Activated CD4-positive, alpha-beta T cell treated with anti-CD3 and anti-CD28 coated beads, Interleukin-2, amount 50 U/mL, for 16 hours (primary cell): Measurements from ENCODE around the gene HNRNPUL1.
"Not testable (repeated sequence)": the region's sequence is repeated elsewhere in the genome, so short reads cannot be mapped to it uniquely, and the experiment has no call there.

Experiments
- DNase-seq: peaks from one replicate; pipeline ENCODE4 v3.0.0-alpha.2; 2020

The HNRNPUL1 gene

GRCh38 chr19:41263850-41264580, at the start of gene HNRNPUL1:
TSS of gene HNRNPUL1 (plus strand) at chr19:41264372. CDS start at chr19:41264504, 132 bp downstream.
- peak; percentile 99 for DNase-seq

- DNase-seq, result no peak
Observed at GRCh38 chr19:41217741-41218140, 46.4 kb upstream of the HNRNPUL1 start.

GRCh38 chr19:41218249-41218614, 45.9 kb upstream of the HNRNPUL1 start:
- DNase-seq, result no peak

DNA sequence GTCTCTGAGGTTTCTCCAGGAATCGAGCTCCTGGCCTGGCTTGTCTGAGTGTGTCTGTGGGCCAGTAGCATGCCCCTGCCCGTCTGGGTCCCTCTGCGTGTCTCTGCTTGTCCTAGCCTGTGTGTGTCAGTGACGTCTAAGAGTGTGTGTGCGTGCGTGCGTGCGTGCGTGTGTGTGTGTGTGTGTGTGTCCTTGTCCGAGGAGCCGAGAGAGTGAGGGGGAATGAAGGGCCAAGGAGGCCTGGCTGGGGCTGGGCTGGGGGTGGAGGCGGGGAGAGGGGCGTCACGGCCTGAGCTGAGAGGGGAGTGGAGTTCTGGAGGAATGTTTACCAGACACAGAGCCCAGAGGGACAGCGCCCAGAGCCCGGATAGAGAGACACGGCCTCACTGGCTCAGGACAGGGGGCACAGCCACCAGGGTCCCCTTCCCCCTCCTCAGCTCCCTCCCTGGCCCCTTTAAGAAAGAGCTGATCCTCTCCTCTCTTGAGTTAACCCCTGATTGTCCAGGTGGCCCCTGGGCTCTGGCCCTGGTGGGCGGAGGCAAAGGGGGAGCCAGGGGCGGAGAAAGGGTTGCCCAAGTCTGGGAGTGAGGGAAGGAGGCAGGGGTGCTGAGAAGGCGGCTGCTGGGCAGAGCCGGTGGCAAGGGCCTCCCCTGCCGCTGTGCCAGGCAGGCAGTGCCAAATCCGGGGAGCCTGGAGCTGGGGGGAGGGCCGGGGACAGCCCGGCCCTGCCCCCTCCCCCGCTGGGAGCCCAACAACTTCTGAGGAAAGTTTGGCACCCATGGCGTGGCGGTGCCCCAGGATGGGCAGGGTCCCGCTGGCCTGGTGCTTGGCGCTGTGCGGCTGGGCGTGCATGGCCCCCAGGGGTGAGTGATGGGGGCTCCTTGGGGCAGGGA, 45.3 kb upstream of the HNRNPUL1 start, which contains the start of gene AXL:
Gene AXL, plus strand, starts transcription at position 609 of the 893 bp plus-strand sequence. Its CDS starts 170 bp downstream, at position 779.
- no peak for DNase-seq

DNA sequence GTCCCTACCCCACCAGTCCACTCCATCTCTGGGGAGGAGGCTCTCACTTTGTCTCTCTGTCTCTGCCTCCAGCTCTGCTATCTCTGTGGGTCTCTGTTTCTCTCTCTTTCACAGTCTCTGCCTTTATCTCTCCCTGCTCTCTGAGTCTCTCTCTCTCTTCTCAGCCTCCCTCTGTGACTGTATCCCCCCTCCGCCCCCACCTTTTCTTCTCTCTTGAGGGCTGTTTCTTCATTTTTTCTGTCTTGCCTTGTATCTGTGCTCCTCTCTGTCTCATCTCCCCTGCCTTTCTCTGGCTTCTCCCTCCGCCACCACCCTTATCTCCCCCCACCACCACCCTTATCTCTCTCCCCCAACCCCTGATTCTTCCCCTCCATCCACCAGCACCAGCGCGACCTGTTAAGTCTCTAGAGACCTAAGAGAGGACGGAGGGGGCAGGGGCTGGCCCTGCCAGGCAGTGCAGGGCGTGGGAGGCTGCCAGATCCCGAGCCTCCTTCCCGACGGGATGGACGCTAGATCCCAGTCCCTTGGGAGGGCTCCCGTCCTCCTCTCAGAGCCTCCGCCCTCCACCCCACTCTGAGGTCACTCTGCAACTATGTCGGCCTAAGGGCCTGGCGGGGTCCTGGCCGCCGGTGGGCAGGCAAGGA, 44.1 kb upstream of the HNRNPUL1 start:
- DNase-seq, result no peak

GRCh38 chr19:41220811-41221210, 43.4 kb upstream of the HNRNPUL1 start:
- DNase-seq, result no peak

GRCh38 chr19:41221514-41222205, 42.5 kb upstream of the HNRNPUL1 start:
- no peak for DNase-seq

DNA sequence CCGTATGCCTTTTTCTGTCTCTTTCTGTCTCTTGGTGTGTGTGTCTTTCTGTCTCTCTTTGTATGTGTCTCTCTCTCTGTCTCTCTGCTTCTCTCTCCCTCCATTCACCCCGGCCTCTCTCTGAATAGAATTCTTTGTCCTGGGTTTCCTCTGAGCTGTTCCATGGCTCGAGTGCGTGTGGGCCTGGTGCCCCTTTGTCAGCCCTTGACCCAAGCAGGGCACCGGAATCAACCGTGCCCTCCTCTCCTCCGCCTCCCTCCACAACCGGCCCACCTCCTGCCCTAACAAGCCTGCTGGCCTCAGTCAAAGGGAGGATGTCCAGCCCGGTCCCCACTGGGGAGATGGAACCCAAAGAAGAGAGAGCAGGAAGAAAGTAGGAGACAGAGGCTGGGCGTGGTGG, 41.9 kb upstream of the HNRNPUL1 start:
- DNase-seq, result no peak

DNA sequence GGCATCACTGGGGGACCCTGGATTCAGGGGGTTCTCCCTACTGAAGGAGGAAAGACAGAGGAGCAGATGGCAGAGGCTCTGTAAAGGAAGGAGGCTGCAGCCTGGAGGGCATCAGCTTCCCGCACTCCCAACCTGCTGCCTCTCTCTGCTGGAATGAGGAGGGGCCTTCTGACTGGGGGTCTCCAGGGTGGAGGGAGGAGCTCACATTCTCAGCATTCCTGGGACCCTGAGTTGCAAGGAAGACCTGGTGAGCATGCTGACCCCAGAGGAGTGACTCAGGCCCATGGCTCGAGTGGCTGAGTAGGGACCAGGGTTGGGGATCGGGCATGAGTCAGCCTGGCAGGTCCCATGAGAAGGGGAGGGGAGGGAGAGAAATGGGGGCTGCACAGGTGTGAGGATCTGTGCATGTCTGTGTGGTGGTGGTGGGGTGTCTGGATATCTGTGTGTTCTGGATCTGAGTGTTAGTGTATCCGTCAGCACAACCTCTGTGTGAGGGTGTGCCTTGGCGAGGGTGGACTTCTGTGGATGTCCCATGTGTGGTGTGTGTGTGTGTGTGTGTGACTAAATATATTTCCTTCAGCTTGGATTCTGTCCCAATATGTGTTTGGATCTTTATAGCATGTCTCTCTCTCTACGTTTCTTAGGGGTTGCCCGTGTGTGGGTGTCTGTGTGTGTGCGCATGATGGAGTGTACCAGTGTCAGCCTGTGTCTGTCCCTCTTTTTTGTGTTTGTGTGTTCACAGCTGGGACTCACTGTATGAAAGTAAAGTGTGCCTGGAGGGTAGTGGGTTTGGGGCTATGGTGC, 40.5 kb upstream of the HNRNPUL1 start:
- DNase-seq, result no peak

DNA sequence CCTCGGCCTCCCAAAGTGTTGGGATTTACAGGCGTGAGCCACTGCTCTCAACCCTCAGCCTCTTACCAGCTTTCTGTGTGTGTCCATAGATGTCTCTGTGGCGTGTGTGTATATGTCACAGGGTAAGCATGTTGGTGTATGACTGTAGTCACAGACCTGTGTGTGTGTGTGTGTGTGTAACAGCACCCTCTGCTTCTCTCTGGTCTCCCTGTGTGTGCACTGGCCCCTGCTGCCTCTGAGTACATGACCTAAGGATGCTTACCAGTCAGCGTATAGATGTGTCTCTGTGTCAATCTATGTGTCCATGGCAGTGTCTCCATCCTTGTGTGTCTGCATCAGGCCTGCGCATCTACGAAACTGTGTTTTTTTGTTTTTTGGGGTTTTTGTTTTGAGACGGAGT, 39.5 kb upstream of the HNRNPUL1 start:
- no peak for DNase-seq

DNA sequence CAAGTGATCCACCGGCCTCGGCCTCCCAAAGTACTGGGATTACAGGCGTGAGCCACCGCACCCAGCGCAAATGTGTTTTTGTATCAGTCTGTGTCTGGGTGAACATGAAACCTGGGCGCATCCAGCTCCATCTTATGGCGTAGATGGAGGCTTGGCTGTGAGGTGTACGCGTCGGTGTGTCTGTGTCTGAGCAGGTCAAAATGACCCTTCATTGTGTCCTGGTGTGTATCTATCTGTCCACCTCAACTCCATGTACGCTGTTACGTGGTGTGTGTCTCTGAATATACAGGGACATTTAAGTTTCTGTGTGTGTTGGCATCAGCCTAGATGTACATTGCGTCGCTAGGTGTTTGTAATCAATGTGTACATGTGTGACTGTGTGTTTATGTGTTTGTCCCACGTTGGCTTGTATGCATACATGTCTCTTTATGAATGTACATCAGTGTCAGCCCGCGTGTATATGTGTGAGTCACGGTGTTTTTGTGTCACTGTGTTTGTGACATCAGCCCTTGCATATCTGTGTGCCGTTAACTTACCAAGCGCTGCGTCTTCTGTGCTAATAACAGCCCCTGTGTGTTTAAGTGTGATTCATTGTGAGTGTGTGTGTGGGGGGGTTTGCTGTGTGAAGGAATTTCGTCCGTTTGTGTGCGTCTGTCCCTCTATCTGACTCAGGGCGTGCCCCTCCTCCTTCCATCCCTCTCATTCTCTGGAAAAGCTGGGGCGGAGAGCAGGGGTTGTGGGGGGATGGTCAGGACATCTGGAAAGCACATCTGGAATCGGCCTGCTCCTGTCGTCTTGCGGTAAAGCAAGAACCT, 38.7 kb upstream of the HNRNPUL1 start:
- peak; percentile 27 for DNase-seq

GRCh38 chr19:41226053-41226873, 37.9 kb upstream of the HNRNPUL1 start:
- DNase-seq, result peak; percentile 14

DNA sequence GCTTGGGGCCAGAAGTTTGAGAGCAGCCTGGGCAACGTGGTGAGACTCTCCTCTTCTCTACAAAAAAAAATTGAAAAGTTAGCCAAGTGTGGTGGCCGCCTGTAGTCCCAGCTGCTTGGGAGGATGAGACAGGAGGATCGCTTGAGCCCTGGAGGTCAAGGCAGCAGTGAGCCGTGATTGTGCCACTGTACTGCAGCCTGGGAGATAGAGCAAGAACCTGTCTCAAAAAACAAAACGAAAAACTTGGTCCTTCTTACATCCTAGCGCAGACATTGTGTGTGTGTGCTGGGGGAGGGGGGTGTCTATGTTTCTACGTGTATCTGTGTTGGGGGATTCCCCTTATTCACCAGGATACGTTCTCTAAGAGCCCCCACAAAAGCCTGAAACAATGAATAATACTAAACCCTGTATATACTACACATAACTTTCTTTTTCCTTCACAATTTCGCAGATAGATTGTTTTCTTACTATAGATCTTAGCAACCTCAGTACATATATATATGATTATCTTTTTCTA, 37.2 kb upstream of the HNRNPUL1 start:
- DNase-seq, result no peak

DNA sequence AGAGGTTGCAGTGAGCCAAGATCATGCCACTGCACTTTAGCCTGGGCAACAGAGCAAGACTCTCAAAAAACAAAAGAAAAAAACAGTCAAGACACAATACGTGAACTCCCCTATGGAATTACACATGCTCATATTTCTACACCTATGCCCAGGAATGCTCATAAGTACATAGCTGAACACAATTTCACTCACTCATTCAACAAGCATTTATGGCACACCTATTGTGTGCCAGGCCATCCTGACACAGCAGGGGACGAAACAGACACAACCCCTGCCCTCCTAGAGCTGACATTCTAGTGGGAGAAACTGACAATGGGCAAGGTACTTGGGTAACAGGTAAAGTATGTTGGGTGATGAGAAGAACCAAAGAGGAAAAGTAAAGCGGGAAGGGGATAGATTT, 35.7 kb upstream of the HNRNPUL1 start:
- no peak for DNase-seq

- not testable (repeated sequence) for DNase-seq
Observed at GRCh38 chr19:41229338-41229737, 34.8 kb upstream of the HNRNPUL1 start.

- DNase-seq, result no peak
Observed at GRCh38 chr19:41230067-41230857, 33.9 kb upstream of the HNRNPUL1 start.

DNA sequence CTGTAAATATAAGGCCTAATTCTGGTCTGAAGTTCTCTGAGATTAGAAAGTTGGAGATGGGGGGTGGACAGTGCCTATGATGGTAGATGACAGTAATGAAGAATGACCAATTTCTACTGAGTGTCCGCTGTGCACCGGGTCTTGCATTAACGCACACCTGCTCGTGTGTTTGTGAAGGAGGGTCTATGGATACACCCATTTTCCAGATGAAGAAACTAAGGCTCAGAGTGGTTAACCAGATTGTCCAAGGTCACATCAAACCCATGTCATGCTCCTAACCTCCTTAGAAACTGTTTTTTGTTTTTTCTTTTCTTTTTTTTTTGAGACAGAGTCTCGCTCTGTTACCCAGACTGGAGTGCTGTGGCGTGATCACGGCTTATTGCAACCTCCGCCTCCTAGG, 31.5 kb upstream of the HNRNPUL1 start:
- no peak for DNase-seq

- no peak for DNase-seq
Observed at GRCh38 chr19:41233748-41234240, 30.4 kb upstream of the HNRNPUL1 start.
